GM12865 (cell line): ENCODE measurements around the gene MEG3.

Source experiments
- DNase-seq: peaks from one replicate; pipeline ENCODE4 v3.0.0; 2010; ENCODE audit warnings: low read depth
- H3K4me3 ChIP-seq: 2 replicates; pipeline ENCODE4 v1.5.1; 2011; ENCODE audit warnings: mild to moderate bottlenecking, low read depth, low read length, control low read depth
- CTCF ChIP-seq: IDR thresholded peaks from 2 replicates; pipeline ENCODE4 v1.5.1; 2011; ENCODE audit warnings: low read length, control low read depth, low read depth, inconsistent platforms; ENCODE audit not compliant: insufficient read depth; ENCODE audit errors: missing control alignments

Gene MEG3

GRCh38 chr14:100819453-100819828 lies 6.5 kb upstream of the MEG3 start:
- TF ChIP-seq CTCF = no peak
- no peak overlapping the region for H3K4me3 ChIP-seq
- DNase-seq = no peak

- no peak for TF ChIP-seq CTCF
- H3K4me3 ChIP-seq = no peak overlapping the region
- DNase-seq = no peak
Observed at GRCh38 chr14:100819829-100820475, 6.0 kb upstream of the MEG3 start.

GRCh38 chr14:100820957-100821356 lies 5.0 kb upstream of the MEG3 start:
- DNase-seq = no peak
- no peak overlapping the region for H3K4me3 ChIP-seq
- TF ChIP-seq CTCF = no peak

- no peak for TF ChIP-seq CTCF
- no peak for DNase-seq
- H3K4me3 ChIP-seq = no peak overlapping the region
Observed at GRCh38 chr14:100822013-100822412, 3.9 kb upstream of the MEG3 start.

- no peak for TF ChIP-seq CTCF
- DNase-seq = no peak
- H3K4me3 ChIP-seq = no peak overlapping the region
Observed at GRCh38 chr14:100822532-100823296, 3.2 kb upstream of the MEG3 start.

GRCh38 chr14:100823413-100824080 lies 2.4 kb upstream of the MEG3 start:
- TF ChIP-seq CTCF = no peak
- no peak overlapping the region for H3K4me3 ChIP-seq

GRCh38 chr14:100824091-100824551 lies 1.8 kb upstream of the MEG3 start:
- TF ChIP-seq CTCF = no peak
- no peak for DNase-seq
- H3K4me3 ChIP-seq = no peak overlapping the region

More at GRCh38 chr14:100823413-100824080, 2.4 kb upstream of the MEG3 start:
- no peak for DNase-seq
